GM06990 (cell line): ENCODE results near the gene C10orf67.

ENCODE experiments used
- DNase-seq: peaks from one replicate; pipeline ENCODE4 v3.0.0-alpha.2; 2011; ENCODE audit not compliant: insufficient read length; ENCODE audit errors: extremely low read depth
- H3K27me3 ChIP-seq: replicated peaks from 2 replicates; pipeline ENCODE4 v1.6.0; 2011; ENCODE audit warnings: low read length; ENCODE audit not compliant: control insufficient read depth, insufficient read depth
- H3K36me3 ChIP-seq: 2 replicates; pipeline ENCODE4 v1.5.1; 2011; ENCODE audit warnings: low read length; ENCODE audit not compliant: control insufficient read depth, insufficient read depth
- H3K4me3 ChIP-seq: replicated peaks from 2 replicates; pipeline ENCODE4 v1.5.1; 2011; ENCODE audit warnings: low read depth, mild to moderate bottlenecking, control low read depth, low read length
- TF ChIP-seq, protein P1 (sequence below): IDR thresholded peaks from 2 replicates; pipeline ENCODE4 v1.5.1; 2011; ENCODE audit warnings: low read length, control low read depth, mild to moderate bottlenecking, inconsistent platforms; ENCODE audit not compliant: insufficient read depth, poor library complexity, severe bottlenecking

Gene C10orf67

DNA sequence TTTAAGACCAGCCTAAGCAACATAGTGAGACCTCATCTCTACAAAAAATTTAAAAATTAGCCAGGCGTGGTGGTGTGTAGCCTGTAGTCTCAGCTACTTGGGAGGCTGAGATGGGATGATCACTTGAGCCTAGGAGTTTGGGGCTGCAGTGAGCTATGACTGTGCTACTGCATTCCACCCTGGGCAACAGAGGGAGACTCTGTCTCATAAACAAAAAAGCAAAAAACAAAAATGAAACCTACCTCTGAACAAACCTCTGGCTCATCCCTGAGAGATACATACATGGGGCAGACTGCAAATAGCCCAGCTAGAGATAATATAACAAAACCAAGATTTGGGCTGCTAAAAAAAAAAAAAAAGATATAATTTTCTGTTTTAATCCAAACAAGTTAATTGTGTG lies 19.5 kb downstream of the C10orf67 start:
- Histone ChIP-seq H3K36me3 (no peaks in the 10 kb centered on the region), H3K4me3 (no peak overlapping the region), H3K27me3 (no peaks in the 10 kb centered on the region; the same call in 1 of the 2 replicates)
- no peak for DNase-seq
- TF ChIP-seq, protein P1, sequence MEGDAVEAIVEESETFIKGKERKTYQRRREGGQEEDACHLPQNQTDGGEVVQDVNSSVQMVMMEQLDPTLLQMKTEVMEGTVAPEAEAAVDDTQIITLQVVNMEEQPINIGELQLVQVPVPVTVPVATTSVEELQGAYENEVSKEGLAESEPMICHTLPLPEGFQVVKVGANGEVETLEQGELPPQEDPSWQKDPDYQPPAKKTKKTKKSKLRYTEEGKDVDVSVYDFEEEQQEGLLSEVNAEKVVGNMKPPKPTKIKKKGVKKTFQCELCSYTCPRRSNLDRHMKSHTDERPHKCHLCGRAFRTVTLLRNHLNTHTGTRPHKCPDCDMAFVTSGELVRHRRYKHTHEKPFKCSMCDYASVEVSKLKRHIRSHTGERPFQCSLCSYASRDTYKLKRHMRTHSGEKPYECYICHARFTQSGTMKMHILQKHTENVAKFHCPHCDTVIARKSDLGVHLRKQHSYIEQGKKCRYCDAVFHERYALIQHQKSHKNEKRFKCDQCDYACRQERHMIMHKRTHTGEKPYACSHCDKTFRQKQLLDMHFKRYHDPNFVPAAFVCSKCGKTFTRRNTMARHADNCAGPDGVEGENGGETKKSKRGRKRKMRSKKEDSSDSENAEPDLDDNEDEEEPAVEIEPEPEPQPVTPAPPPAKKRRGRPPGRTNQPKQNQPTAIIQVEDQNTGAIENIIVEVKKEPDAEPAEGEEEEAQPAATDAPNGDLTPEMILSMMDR: peak; percentile 44

DNA sequence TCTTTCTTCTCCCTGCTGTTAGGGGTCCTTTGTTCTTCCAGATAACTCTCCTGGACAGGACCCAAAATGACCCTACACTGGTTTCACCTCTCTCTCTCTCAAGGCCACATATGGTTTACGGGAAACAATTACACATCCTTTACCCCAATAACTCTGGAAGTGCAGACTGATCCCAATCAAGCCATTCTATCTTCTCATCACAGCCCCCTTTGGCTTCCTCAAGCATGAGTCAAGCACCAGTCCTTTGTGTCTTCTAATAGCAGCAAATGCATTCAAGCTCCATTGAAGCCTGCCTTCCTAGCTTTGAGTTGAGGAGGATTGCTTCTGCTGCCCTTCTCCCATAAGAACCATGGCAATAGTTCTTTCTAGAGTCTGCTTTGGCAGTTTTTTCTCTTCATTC lies 20.2 kb downstream of the C10orf67 start:
- no peaks in the 10 kb centered on the region; the same call in 1 of the 2 replicates for H3K27me3 ChIP-seq
- DNase-seq: no peak
- H3K4me3 ChIP-seq: no peak overlapping the region
- no peaks in the 10 kb centered on the region for H3K36me3 ChIP-seq
- TF ChIP-seq, protein P1: no peak

- TF ChIP-seq, protein P1: no peak
Observed at GRCh38 chr10:23322082-23322481, 22.5 kb downstream of the C10orf67 start.

DNA sequence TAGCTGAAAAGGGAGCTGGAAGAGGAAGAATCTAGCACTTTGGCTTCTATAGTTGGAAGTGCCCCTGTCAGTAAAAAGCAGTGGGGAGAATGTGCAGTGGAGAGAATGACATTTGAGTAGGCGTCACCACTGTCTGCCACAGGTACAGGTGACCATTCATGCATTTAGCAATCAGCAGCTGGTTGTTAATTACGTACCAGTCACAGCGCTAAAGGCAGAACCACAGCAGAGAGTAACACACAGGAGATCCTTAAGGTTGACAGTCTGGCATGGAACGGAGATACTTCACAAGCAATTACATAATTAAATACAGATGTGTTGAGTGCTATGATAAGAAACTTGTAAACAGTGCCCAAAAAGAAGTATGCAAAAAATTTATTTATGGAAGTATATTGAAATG lies 24.8 kb downstream of the C10orf67 start:
- Histone ChIP-seq H3K36me3 (no peaks in the 10 kb centered on the region), H3K4me3 (no peak overlapping the region), H3K27me3 (no peaks in the 10 kb centered on the region; the same call in 1 of the 2 replicates)
- no peak for DNase-seq
- TF ChIP-seq, protein P1: no peak

More at GRCh38 chr10:23322082-23322481, 22.5 kb downstream of the C10orf67 start:
- Histone ChIP-seq H3K27me3 (no peaks in the 10 kb centered on the region; the same call in 1 of the 2 replicates), H3K36me3 (no peaks in the 10 kb centered on the region), H3K4me3 (no peak overlapping the region)
- DNase-seq: no peak

DNA sequence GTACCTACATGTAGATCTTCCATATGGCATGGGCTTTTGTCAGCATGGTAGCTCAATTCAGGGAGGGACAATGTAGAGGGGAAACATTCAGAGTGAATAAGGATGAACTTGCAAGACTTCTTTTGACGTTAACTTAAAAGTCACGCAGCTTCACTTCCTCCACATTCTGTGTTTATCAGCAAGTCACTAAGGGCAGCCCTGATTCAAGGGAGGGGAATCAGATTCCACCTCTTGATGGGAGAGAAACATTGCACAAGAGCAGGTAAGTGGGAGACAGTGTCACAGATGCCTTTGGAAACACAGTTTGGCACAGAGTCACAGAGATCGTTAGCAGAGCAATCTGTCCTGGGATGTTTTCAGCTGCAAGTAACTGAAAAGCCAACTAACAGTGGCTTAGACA lies 26.2 kb downstream of the C10orf67 start:
- DNase-seq: no peak
- H3K27me3 ChIP-seq: no peaks in the 10 kb centered on the region; the same call in 1 of the 2 replicates
- no peak overlapping the region for H3K4me3 ChIP-seq
- TF ChIP-seq, protein P1: no peak
- no peaks in the 10 kb centered on the region for H3K36me3 ChIP-seq

GRCh38 chr10:23317416-23317815 lies 27.2 kb downstream of the C10orf67 start:
- no peaks in the 10 kb centered on the region; the same call in 1 of the 2 replicates for H3K27me3 ChIP-seq
- no peak overlapping the region for H3K4me3 ChIP-seq
- H3K36me3 ChIP-seq: no peaks in the 10 kb centered on the region
- DNase-seq: no peak
- TF ChIP-seq, protein P1: no peak
